ENCODE measurements around the gene LATS2. TPM values are rescaled to one million over a fixed set of nuclear protein-coding genes. Genes with fewer than 3 reads are reported as not detected.

Gene LATS2
- total and polyA plus RNA-seq, 2 of the 8 experiments (the other 6 are each of a cell fraction or from before 2014, with no cell fraction given), result 8.3 to 26.2 TPM

GRCh38 chr13:21075379-21076249 is 14.2 kb upstream of the LATS2 start (continued):
- TF ChIP-seq POU5F1 (IDR thresholded peaks at IDR 0.05; ENCODE audit: low read depth, low read length) (no peak), CBX5 (IDR thresholded peaks at IDR 0.05; ENCODE audit: low read depth, low read length) (no peak), HDAC6 (IDR thresholded peaks at IDR 0.05; ENCODE audit: low read depth, low read length) (no peak), BACH1 (IDR thresholded peaks at IDR 0.05; ENCODE audit: low read length) (no peak), YY1 (IDR thresholded peaks at IDR 0.05; ENCODE audit: low read depth, low read length) (no peak), NRF1 (IDR thresholded peaks at IDR 0.05; ENCODE audit: low read depth, low read length) (no peak), CEBPB (IDR thresholded peaks at IDR 0.05; ENCODE audit: low read depth, low read length) (no peak), SIN3A (conservative IDR thresholded peaks at IDR 0.05 in 1 of 2, IDR thresholded peaks at IDR 0.05 in 1 of 2; ENCODE audit: low read depth in 1 of 2, low read length in 2 of 2) (no peak), RFX5 (IDR thresholded peaks at IDR 0.05; ENCODE audit: borderline replicate concordance, low read depth, low read length) (no peak), ASH2L (IDR thresholded peaks at IDR 0.05; ENCODE audit: low read length) (peak; percentile 56), KDM4A (IDR thresholded peaks at IDR 0.05; ENCODE audit: low read depth, low read length, severe bottlenecking) (peak; percentile 47), TBP (IDR thresholded peaks at IDR 0.05; ENCODE audit: low read depth, low read length) (no peak), HDAC2 (IDR thresholded peaks at IDR 0.05; ENCODE audit: borderline replicate concordance in 1 of 2, low read depth in 2 of 2, low read length in 2 of 2) (no peak), ZNF274 (IDR thresholded peaks at IDR 0.05; ENCODE audit: borderline replicate concordance, extremely low read depth, low read length) (no peak), MAFK (IDR thresholded peaks at IDR 0.05; ENCODE audit: low read depth, low read length) (no peak), BCL11A (IDR thresholded peaks at IDR 0.05; ENCODE audit: low read depth in 2 of 2, low read length in 2 of 2) (no peak), RXRA (IDR thresholded peaks at IDR 0.05; ENCODE audit: insufficient read depth, low read depth, low read length) (no peak), RNF2 (IDR thresholded peaks at IDR 0.05; ENCODE audit: borderline replicate concordance, low read depth, low read length, missing control alignments, poor library complexity, severe bottlenecking) (no peak), CHD1 (IDR thresholded peaks at IDR 0.05; ENCODE audit: low read depth, low read length) (no peak), RBBP5 (IDR thresholded peaks at IDR 0.05; ENCODE audit: borderline replicate concordance, low read depth, low read length) (peak; percentile 62; the same call in 1 of the 2 replicates), SAP30 (IDR thresholded peaks at IDR 0.05; ENCODE audit: insufficient read depth, insufficient replicate concordance, low read length) (no peak), EGR1 (IDR thresholded peaks at IDR 0.05; ENCODE audit: borderline replicate concordance, low read depth, low read length) (no peak)
- TF ChIP-seq, protein P1, sequence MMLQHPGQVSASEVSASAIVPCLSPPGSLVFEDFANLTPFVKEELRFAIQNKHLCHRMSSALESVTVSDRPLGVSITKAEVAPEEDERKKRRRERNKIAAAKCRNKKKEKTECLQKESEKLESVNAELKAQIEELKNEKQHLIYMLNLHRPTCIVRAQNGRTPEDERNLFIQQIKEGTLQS (IDR thresholded peaks at IDR 0.05; ENCODE audit: insufficient read depth, low read depth, low read length), result no peak
